ENCODE measurements around the gene CNNM2. TPM values are rescaled to one million over a fixed set of nuclear protein-coding genes. Genes with fewer than 3 reads are reported as not detected.
"Not testable (repeated sequence)": the region's sequence is repeated elsewhere in the genome, so short reads cannot be mapped to it uniquely, and the experiment has no call there.

The CNNM2 gene
- total RNA-seq, 1 experiment from 2014 or later: 16.1 TPM

DNA sequence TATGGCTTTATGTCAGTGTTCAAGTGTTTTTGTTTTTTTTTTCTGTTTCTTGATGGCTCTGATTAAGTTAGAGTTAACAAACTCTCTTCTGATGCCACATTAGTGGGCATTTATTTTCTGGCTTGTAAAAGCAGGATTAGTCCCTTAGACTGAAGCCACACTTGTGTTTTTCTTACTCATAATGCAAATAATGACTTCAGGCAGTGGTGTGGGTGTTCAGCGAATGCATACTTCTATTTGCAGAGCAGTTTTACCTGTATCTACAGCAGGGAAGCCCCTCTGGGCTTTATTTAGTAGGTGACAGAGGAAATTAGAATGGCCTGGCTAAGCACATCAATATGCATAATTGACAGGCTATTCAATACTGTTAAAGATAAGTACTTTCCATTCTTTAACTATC lies 79.9 kb downstream of the CNNM2 start:
- Histone ChIP-seq H3K36me3 (ENCODE audit: control insufficient read depth, insufficient read depth, low read length) (no peaks in the 10 kb centered on the region), H3K4me1 (no peaks in the 10 kb centered on the region), H3K9me3 (no peaks in the 10 kb centered on the region), H3K27me3 (replicated peaks; ENCODE audit: control insufficient read depth, insufficient read depth, low read length) (no peaks in the 10 kb centered on the region), H3K4me3 (ENCODE audit: low read depth, low read length) (no peak overlapping the region)
- no TSS peak for BruUV-seq (replicated peaks)
- H3K4me3 Mint-ChIP-seq (ENCODE audit: unreplicated experiment): no peak overlapping the region
- intact Hi-C loops (cut with micrococcal nuclease; ENCODE audit: unreplicated experiment): no loop called here
- DNase-seq: no peak
- no peaks in the 10 kb centered on the region for H3K4me1 Mint-ChIP-seq (ENCODE audit: low read depth, unreplicated experiment)
- H3K27me3 Mint-ChIP-seq (ENCODE audit: insufficient read depth, unreplicated experiment): no peaks in the 10 kb centered on the region
- ChIA-PET CTCF (no interaction called here), POLR2A (no interaction called here)
- peaks cover 5% of the 10 kb centered on the region for H3K36me3 Mint-ChIP-seq (ENCODE audit: insufficient read depth, unreplicated experiment)
- no peaks in the 10 kb centered on the region for H3K9me3 Mint-ChIP-seq (ENCODE audit: unreplicated experiment)
- TF ChIP-seq, protein P1, sequence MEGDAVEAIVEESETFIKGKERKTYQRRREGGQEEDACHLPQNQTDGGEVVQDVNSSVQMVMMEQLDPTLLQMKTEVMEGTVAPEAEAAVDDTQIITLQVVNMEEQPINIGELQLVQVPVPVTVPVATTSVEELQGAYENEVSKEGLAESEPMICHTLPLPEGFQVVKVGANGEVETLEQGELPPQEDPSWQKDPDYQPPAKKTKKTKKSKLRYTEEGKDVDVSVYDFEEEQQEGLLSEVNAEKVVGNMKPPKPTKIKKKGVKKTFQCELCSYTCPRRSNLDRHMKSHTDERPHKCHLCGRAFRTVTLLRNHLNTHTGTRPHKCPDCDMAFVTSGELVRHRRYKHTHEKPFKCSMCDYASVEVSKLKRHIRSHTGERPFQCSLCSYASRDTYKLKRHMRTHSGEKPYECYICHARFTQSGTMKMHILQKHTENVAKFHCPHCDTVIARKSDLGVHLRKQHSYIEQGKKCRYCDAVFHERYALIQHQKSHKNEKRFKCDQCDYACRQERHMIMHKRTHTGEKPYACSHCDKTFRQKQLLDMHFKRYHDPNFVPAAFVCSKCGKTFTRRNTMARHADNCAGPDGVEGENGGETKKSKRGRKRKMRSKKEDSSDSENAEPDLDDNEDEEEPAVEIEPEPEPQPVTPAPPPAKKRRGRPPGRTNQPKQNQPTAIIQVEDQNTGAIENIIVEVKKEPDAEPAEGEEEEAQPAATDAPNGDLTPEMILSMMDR (IDR thresholded peaks at IDR 0.05; ENCODE audit: insufficient read depth in 1 of 2, low read depth in 1 of 2, low read length in 1 of 2, severe bottlenecking in 1 of 2, unreplicated experiment in 1 of 2): no peak
- H3K27ac Mint-ChIP-seq (ENCODE audit: unreplicated experiment): no peak overlapping the region

DNA sequence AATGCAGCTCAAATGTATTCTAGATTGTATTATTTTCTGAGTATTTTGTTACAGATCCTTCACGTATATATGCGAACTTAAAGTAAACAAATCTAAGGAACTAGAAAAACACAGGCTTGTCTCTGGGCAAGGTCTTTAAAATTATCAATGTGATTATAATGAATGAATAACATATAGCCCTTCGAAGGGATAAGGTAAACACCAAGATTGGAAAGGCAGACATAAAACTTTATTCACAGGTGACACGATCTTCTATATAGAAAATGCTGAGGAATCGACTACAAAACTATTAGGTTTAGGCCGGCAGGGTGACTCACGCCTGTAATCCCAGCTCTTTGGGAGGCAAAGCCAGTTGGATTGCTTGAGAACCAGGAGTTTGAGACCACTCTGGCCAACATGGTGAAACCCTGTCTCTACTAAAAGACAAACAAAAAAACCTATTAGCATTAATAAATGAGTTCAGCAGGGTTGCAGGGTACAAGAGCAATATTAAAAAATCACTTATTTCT lies 80.4 kb downstream of the CNNM2 start:
- Histone ChIP-seq H3K36me3 (ENCODE audit: control insufficient read depth, insufficient read depth, low read length) (no peaks in the 10 kb centered on the region), H3K27me3 (replicated peaks; ENCODE audit: control insufficient read depth, insufficient read depth, low read length) (no peaks in the 10 kb centered on the region), H3K4me3 (ENCODE audit: low read depth, low read length) (no peak overlapping the region), H3K9me3 (no peaks in the 10 kb centered on the region), H3K4me1 (no peaks in the 10 kb centered on the region)
- DNase-seq: no peak
- peaks cover 5% of the 10 kb centered on the region for H3K36me3 Mint-ChIP-seq (ENCODE audit: insufficient read depth, unreplicated experiment)
- POLR2A ChIA-PET: no interaction called here
- intact Hi-C loops (cut with micrococcal nuclease; ENCODE audit: unreplicated experiment): no loop called here
- TF ChIP-seq, protein P1 (IDR thresholded peaks at IDR 0.05; ENCODE audit: insufficient read depth in 1 of 2, low read depth in 1 of 2, low read length in 1 of 2, severe bottlenecking in 1 of 2, unreplicated experiment in 1 of 2): no peak
- no peaks in the 10 kb centered on the region for H3K27me3 Mint-ChIP-seq (ENCODE audit: insufficient read depth, unreplicated experiment)
- H3K4me3 Mint-ChIP-seq (ENCODE audit: unreplicated experiment): no peak overlapping the region
- BruUV-seq (replicated peaks): no TSS peak
- CTCF ChIA-PET: no interaction called here
- H3K27ac Mint-ChIP-seq (ENCODE audit: unreplicated experiment): no peak overlapping the region
- H3K4me1 Mint-ChIP-seq (ENCODE audit: low read depth, unreplicated experiment): no peaks in the 10 kb centered on the region
- H3K9me3 Mint-ChIP-seq (ENCODE audit: unreplicated experiment): no peaks in the 10 kb centered on the region

DNA sequence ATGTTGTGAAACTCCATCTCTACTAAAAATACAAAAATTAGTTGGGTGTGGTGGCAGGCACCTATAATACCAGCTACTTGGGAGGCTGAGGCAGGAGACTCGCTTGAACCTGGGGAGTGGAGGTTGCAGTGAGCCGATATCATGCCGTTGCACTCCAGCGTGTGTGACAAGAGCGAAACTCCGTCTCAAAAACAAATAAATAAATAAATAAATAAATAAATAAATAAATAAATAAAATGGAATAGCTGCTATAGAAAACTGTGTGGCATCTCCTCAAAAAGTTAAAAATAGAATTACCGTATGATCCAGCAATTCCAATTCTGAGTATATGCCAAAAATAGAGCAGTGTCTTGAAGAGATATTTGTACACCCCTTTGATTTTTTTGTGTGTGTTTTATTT lies 82.0 kb downstream of the CNNM2 start:
- H3K4me3 Mint-ChIP-seq (ENCODE audit: unreplicated experiment); H3K27me3 Mint-ChIP-seq (ENCODE audit: insufficient read depth, unreplicated experiment); DNase-seq; intact Hi-C loops (cut with micrococcal nuclease; ENCODE audit: unreplicated experiment); POLR2A ChIA-PET; H3K27me3 ChIP-seq (replicated peaks; ENCODE audit: control insufficient read depth, insufficient read depth, low read length); H3K9me3 ChIP-seq; H3K36me3 ChIP-seq (ENCODE audit: control insufficient read depth, insufficient read depth, low read length); H3K4me3 ChIP-seq (ENCODE audit: low read depth, low read length); H3K4me1 Mint-ChIP-seq (ENCODE audit: low read depth, unreplicated experiment); H3K27ac Mint-ChIP-seq (ENCODE audit: unreplicated experiment); H3K9me3 Mint-ChIP-seq (ENCODE audit: unreplicated experiment); H3K4me1 ChIP-seq; BruUV-seq (replicated peaks); H3K36me3 Mint-ChIP-seq (ENCODE audit: insufficient read depth, unreplicated experiment); CTCF ChIA-PET: not testable (repeated sequence)

DNA sequence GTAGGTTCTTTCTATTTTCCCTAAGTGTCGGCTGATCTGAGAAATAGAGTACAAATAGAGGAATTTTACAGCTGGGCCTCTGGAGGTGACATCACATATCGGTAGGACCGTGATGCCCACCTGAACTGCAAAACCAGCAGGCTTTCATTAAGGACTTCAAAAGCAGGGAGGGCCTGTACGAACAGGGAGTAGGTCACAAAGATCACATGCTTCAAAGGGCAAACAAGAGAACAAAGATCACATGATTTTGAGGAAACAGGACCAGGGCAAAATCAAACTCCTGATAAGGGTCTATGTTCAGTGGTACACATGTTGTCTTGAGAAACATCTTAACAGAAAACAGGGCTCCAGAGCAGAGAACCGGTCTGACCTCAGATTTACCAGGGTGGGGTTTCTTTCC lies 88.9 kb downstream of the CNNM2 start:
- H3K36me3 Mint-ChIP-seq (ENCODE audit: insufficient read depth, unreplicated experiment): no peaks in the 10 kb centered on the region
- POLR2A ChIA-PET: no interaction called here
- no peak overlapping the region for H3K27ac Mint-ChIP-seq (ENCODE audit: unreplicated experiment)
- no peaks in the 10 kb centered on the region for H3K4me1 ChIP-seq
- H3K36me3 ChIP-seq (ENCODE audit: control insufficient read depth, insufficient read depth, low read length): no peaks in the 10 kb centered on the region
- H3K4me3 ChIP-seq (ENCODE audit: low read depth, low read length): no peak overlapping the region
- no peak for DNase-seq
- CTCF ChIA-PET: no interaction called here
- no TSS peak for BruUV-seq (replicated peaks)
- peaks cover 11% of the 10 kb centered on the region; the same call in 1 of the 2 replicates for H3K9me3 ChIP-seq
- H3K27me3 ChIP-seq (replicated peaks; ENCODE audit: control insufficient read depth, insufficient read depth, low read length): no peaks in the 10 kb centered on the region
- TF ChIP-seq, protein P1 (IDR thresholded peaks at IDR 0.05; ENCODE audit: insufficient read depth in 1 of 2, low read depth in 1 of 2, low read length in 1 of 2, severe bottlenecking in 1 of 2, unreplicated experiment in 1 of 2): no peak
- H3K9me3 Mint-ChIP-seq (ENCODE audit: unreplicated experiment): no peaks in the 10 kb centered on the region
- intact Hi-C loops (cut with micrococcal nuclease; ENCODE audit: unreplicated experiment): no loop called here
- no peaks in the 10 kb centered on the region for H3K27me3 Mint-ChIP-seq (ENCODE audit: insufficient read depth, unreplicated experiment)
- H3K4me1 Mint-ChIP-seq (ENCODE audit: low read depth, unreplicated experiment): no peaks in the 10 kb centered on the region
- no peak overlapping the region for H3K4me3 Mint-ChIP-seq (ENCODE audit: unreplicated experiment)
